ENCODE data around the gene IL17C. TPM values are rescaled to one million over a fixed set of nuclear protein-coding genes. Genes with fewer than 3 reads are reported as not detected.

The IL17C gene
- total and polyA plus RNA-seq, 7 experiments from 2014 or later = 0.37 TPM; not detected in 6

- Mint-ChIP-seq H3K4me3 (peak overlapping the region; percentile 42 to 80 (median 73)), H3K4me1 (peaks cover 23 to 39% (median 29%) of the 10 kb centered on the region in 7 donors), H3K27ac (peak overlapping the region in 3 of 9 donors; percentile 10 to 71 (median 45)), H3K27me3 (peaks cover 0 to 33% (median 11%) of the 10 kb centered on the region in 5 donors), H3K36me3 (peaks cover 0 to 7% (median 0%) of the 10 kb centered on the region in 5 donors), H3K9me3 (no peaks in the 10 kb centered on the region)
- peak overlapping the region; percentile 52 for H3K4me3 ChIP-seq (ENCODE audit: low read length)
- ATAC-seq (no peak), DNase-seq (no peak)
- H3K36me3 ChIP-seq (ENCODE audit: control insufficient read depth in 2 of 3, insufficient read depth in 3 of 3, low read length in 3 of 3) = peaks cover 0 to 22% (median 0%) of the 10 kb centered on the region in 3 experiments
- intact Hi-C loops (cut with micrococcal nuclease) = loop anchor here (1.0 to 5.0 kb wide), 6 partner anchors 15 to 67 kb away; partner anchors contain the start of genes CYBA (in 1 of the 2) and ZC3H18 (in 1 of the 2)
- no peaks in the 10 kb centered on the region for H3K9me3 ChIP-seq (ENCODE audit: control insufficient read depth in 2 of 3, low read length in 3 of 3)
- ChIA-PET CTCF (no interaction called here), POLR2A (no interaction called here)
- H3K27me3 ChIP-seq (ENCODE audit: control insufficient read depth in 2 of 2, insufficient read depth in 2 of 2, low read length in 2 of 2) = peaks cover 0 to 6% of the 10 kb centered on the region in 2 donors
- no peak overlapping the region for H3K27ac ChIP-seq (ENCODE audit: low read depth, low read length)
- peaks cover 21 to 35% of the 10 kb centered on the region in 2 donors for H3K4me1 ChIP-seq (ENCODE audit: control insufficient read depth in 2 of 2, insufficient read depth in 2 of 2, low read length in 2 of 2)
Measured at GRCh38 chr16:88634994-88635670, 3.2 kb upstream of the IL17C start.

- Histone ChIP-seq H3K27me3 (ENCODE audit: control insufficient read depth in 2 of 2, insufficient read depth in 2 of 2, low read length in 2 of 2) (peaks cover 0 to 6% of the 10 kb centered on the region in 2 donors), H3K4me1 (ENCODE audit: control insufficient read depth in 2 of 2, insufficient read depth in 2 of 2, low read length in 2 of 2) (peaks cover 21 to 38% of the 10 kb centered on the region in 2 donors), H3K36me3 (ENCODE audit: control insufficient read depth in 2 of 3, insufficient read depth in 3 of 3, low read length in 3 of 3) (peaks cover 0 to 16% (median 0%) of the 10 kb centered on the region in 3 experiments), H3K27ac (ENCODE audit: low read depth, low read length) (no peak overlapping the region), H3K9me3 (ENCODE audit: control insufficient read depth in 2 of 3, low read length in 3 of 3) (no peaks in the 10 kb centered on the region), H3K4me3 (ENCODE audit: low read length) (no peak overlapping the region)
- ChIA-PET CTCF (no interaction called here), POLR2A (no interaction called here)
- Mint-ChIP-seq H3K9me3 (no peaks in the 10 kb centered on the region), H3K4me3 (peak overlapping the region in 8 of 10 donors; percentile 21 to 80 (median 56)), H3K27me3 (peaks cover 0 to 38% (median 13%) of the 10 kb centered on the region in 5 donors), H3K27ac (peak overlapping the region in 2 of 9 donors; percentile 80 to 82), H3K36me3 (peaks cover 0 to 7% (median 0%) of the 10 kb centered on the region in 5 donors), H3K4me1 (peaks cover 24 to 44% (median 33%) of the 10 kb centered on the region in 7 donors)
- DNase-seq (no peak), ATAC-seq (no peak)
- intact Hi-C loops (cut with micrococcal nuclease) = loop anchor here (2.0 to 5.0 kb wide), 5 partner anchors 15 to 67 kb away; partner anchors contain the start of genes CYBA (in 1 of the 2) and ZC3H18 (in 1 of the 2)
Measured at GRCh38 chr16:88635671-88636319, 2.6 kb upstream of the IL17C start.

GRCh38 chr16:88636488-88637265 lies 1.7 kb upstream of the IL17C start:
- Mint-ChIP-seq H3K36me3 (peaks cover 0 to under 1% (median 0%) of the 10 kb centered on the region in 5 donors), H3K9me3 (no peaks in the 10 kb centered on the region), H3K27me3 (peaks cover 0 to 42% (median 13%) of the 10 kb centered on the region in 5 donors), H3K4me3 (peak overlapping the region in 5 of 10 donors; percentile 35 to 73 (median 49)), H3K27ac (peak overlapping the region in 3 of 9 donors; percentile 70 to 85 (median 82)), H3K4me1 (peaks cover 24 to 44% (median 33%) of the 10 kb centered on the region in 7 donors)
- H3K4me3 ChIP-seq (ENCODE audit: low read length) = no peak overlapping the region
- peaks cover 0 to 6% of the 10 kb centered on the region in 2 donors for H3K27me3 ChIP-seq (ENCODE audit: control insufficient read depth in 2 of 2, insufficient read depth in 2 of 2, low read length in 2 of 2)
- ATAC-seq = no peak
- no peak overlapping the region for H3K27ac ChIP-seq (ENCODE audit: low read depth, low read length)
- H3K36me3 ChIP-seq (ENCODE audit: control insufficient read depth in 2 of 3, insufficient read depth in 3 of 3, low read length in 3 of 3) = peaks cover 0 to 8% (median 0%) of the 10 kb centered on the region in 3 experiments
- no peak for DNase-seq
- H3K4me1 ChIP-seq (ENCODE audit: control insufficient read depth in 2 of 2, insufficient read depth in 2 of 2, low read length in 2 of 2) = peaks cover 21 to 38% of the 10 kb centered on the region in 2 donors
- H3K9me3 ChIP-seq (ENCODE audit: control insufficient read depth in 2 of 3, low read length in 3 of 3) = no peaks in the 10 kb centered on the region
- ChIA-PET POLR2A (interaction anchor here (0.5 to 1.5 kb wide), 5 partner anchors 11 to 1025 kb away, joined by 3 to 5 read pairs (median 3); no protein-coding TSS in a partner anchor), CTCF (no interaction called here)
- intact Hi-C loops (cut with micrococcal nuclease) = loop anchor here in 1 of 2 donors (5.0 kb wide), 2 partner anchors 64 to 66 kb away; partner anchors contain the start of gene ZC3H18

GRCh38 chr16:88639231-88640038 lies 1.1 kb downstream of the IL17C start:
- Mint-ChIP-seq H3K36me3 (peaks cover 0 to 7% (median 0%) of the 10 kb centered on the region in 5 donors), H3K27ac (no peak overlapping the region), H3K4me3 (peak overlapping the region in 3 of 10 donors; percentile 43 to 63 (median 56)), H3K9me3 (no peaks in the 10 kb centered on the region), H3K27me3 (peaks cover 0 to 42% (median 13%) of the 10 kb centered on the region in 5 donors), H3K4me1 (peaks cover 27 to 50% (median 33%) of the 10 kb centered on the region in 7 donors)
- H3K27ac ChIP-seq (ENCODE audit: low read depth, low read length) = no peak overlapping the region
- H3K27me3 ChIP-seq (ENCODE audit: control insufficient read depth in 2 of 2, insufficient read depth in 2 of 2, low read length in 2 of 2) = peaks cover 0 to 6% of the 10 kb centered on the region in 2 donors
- H3K36me3 ChIP-seq (ENCODE audit: control insufficient read depth in 2 of 3, insufficient read depth in 3 of 3, low read length in 3 of 3) = peaks cover 0 to 17% (median 0%) of the 10 kb centered on the region in 3 experiments
- H3K4me1 ChIP-seq (ENCODE audit: control insufficient read depth in 2 of 2, insufficient read depth in 2 of 2, low read length in 2 of 2) = peaks cover 21 to 27% of the 10 kb centered on the region in 2 donors
- no peak for DNase-seq
- ATAC-seq = no peak
- H3K9me3 ChIP-seq (ENCODE audit: control insufficient read depth in 2 of 3, low read length in 3 of 3) = no peaks in the 10 kb centered on the region
- ChIA-PET POLR2A (interaction anchor here (0.5 to 3.1 kb wide), 5 partner anchors 9 to 66 kb away, joined by 3 to 11 read pairs (median 3); partner anchors contain the start of gene MVD), CTCF (no interaction called here)
- H3K4me3 ChIP-seq (ENCODE audit: low read length) = no peak overlapping the region
- intact Hi-C loops (cut with micrococcal nuclease) = loop anchor here in 1 of 2 donors (5.0 kb wide), 2 partner anchors 63 to 67 kb away; partner anchors contain the start of gene ZC3H18

GRCh38 chr16:88640039-88640495 lies 1.7 kb downstream of the IL17C start:
- Mint-ChIP-seq H3K4me3 (peak overlapping the region in 6 of 10 donors; percentile 9 to 63 (median 50)), H3K36me3 (peaks cover 0 to 7% (median 0%) of the 10 kb centered on the region in 5 donors), H3K27ac (peak overlapping the region in 3 of 9 donors; percentile 19 to 70 (median 45)), H3K4me1 (peaks cover 28 to 48% (median 33%) of the 10 kb centered on the region in 7 donors), H3K9me3 (no peaks in the 10 kb centered on the region), H3K27me3 (peaks cover 0 to 42% (median 13%) of the 10 kb centered on the region in 5 donors)
- no peak overlapping the region for H3K4me3 ChIP-seq (ENCODE audit: low read length)
- H3K36me3 ChIP-seq (ENCODE audit: control insufficient read depth in 2 of 3, insufficient read depth in 3 of 3, low read length in 3 of 3) = peaks cover 0 to 20% (median 0%) of the 10 kb centered on the region in 3 experiments
- intact Hi-C loops (cut with micrococcal nuclease) = no loop called here
- peaks cover 21 to 23% of the 10 kb centered on the region in 2 donors for H3K4me1 ChIP-seq (ENCODE audit: control insufficient read depth in 2 of 2, insufficient read depth in 2 of 2, low read length in 2 of 2)
- no peak for ATAC-seq
- no peak overlapping the region for H3K27ac ChIP-seq (ENCODE audit: low read depth, low read length)
- CTCF ChIA-PET = no interaction called here
- H3K27me3 ChIP-seq (ENCODE audit: control insufficient read depth in 2 of 2, insufficient read depth in 2 of 2, low read length in 2 of 2) = peaks cover 0 to 6% of the 10 kb centered on the region in 2 donors
- no peak for DNase-seq
- no peaks in the 10 kb centered on the region for H3K9me3 ChIP-seq (ENCODE audit: control insufficient read depth in 2 of 3, low read length in 3 of 3)
- POLR2A ChIA-PET = interaction anchor here (0.7 to 3.1 kb wide), 5 partner anchors 9 to 65 kb away, joined by 3 to 11 read pairs (median 3); partner anchors contain the start of gene MVD
